ENCODE results near the gene CPXM2.

The CPXM2 gene

DNA sequence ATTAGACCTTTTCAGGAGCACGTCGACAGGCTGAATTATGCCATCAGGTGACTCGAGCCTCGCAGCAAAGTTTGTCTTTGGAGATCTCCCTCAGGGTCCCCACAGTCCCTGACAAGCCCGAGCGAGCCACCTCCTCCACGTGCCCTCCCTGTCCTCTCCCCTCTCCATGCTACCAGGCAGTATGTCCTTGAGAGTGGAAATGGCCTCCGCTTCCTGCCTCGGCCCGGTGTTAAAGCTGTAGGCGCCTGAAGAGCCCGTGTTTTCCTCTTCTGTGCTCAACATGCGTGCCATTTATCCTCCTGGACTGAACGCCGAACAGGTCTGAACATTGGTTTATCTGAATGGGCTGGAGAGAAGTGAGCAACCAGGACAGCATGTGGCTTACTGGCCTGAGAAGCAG is 142.9 kb downstream of the CPXM2 start:
- H3K27me3 ChIP-seq (ENCODE audit: control insufficient read depth, insufficient read depth, low read length, poor library complexity, severe bottlenecking): no peaks in the 10 kb centered on the region
- no peaks in the 10 kb centered on the region for H3K36me3 ChIP-seq (ENCODE audit: control insufficient read depth, insufficient read depth, low read length)
- H3K4me3 ChIP-seq (ENCODE audit: insufficient read depth, low read depth, low read length): no peak overlapping the region
- 93 to 95% methylated on average over 15 of the region's 15 CpGs for WGBS, 2 experiments
- peaks cover 10% of the 10 kb centered on the region for H3K4me1 ChIP-seq (ENCODE audit: control insufficient read depth, insufficient read depth, low read length)
- no peak overlapping the region for H3K27ac ChIP-seq (ENCODE audit: insufficient read depth, low read depth, low read length, poor library complexity, severe bottlenecking)
- no peaks in the 10 kb centered on the region for H3K9me3 ChIP-seq (ENCODE audit: control insufficient read depth, low read length)

DNA sequence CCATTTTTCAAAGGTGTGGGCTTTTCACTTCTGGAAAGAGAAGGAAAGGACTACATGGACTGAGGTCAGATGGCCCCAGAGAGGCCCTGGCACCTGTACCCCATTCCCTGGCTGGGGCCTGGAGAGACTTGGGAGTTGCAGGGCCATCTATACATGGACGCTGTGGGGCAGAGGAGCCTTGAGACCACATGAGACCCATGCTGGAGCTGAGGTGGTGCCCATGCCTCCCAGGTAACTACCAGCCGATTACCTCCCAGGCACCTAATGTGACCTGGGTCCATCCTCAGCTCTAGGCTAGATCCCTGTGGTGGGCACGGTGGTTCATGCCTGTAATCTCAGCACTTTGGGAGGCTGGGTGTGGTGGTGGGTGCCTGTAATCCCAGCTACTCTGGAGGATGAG is 144.2 kb downstream of the CPXM2 start:
- Histone ChIP-seq H3K9me3 (ENCODE audit: control insufficient read depth, low read length) (no peaks in the 10 kb centered on the region), H3K36me3 (ENCODE audit: control insufficient read depth, insufficient read depth, low read length) (no peaks in the 10 kb centered on the region), H3K27me3 (ENCODE audit: control insufficient read depth, insufficient read depth, low read length, poor library complexity, severe bottlenecking) (no peaks in the 10 kb centered on the region), H3K27ac (ENCODE audit: insufficient read depth, low read depth, low read length, poor library complexity, severe bottlenecking) (no peak overlapping the region), H3K4me1 (ENCODE audit: control insufficient read depth, insufficient read depth, low read length) (peaks cover 8% of the 10 kb centered on the region), H3K4me3 (ENCODE audit: insufficient read depth, low read depth, low read length) (no peak overlapping the region)
- 91 to 93% methylated on average over 3 of the region's 3 CpGs for WGBS, 2 experiments

DNA sequence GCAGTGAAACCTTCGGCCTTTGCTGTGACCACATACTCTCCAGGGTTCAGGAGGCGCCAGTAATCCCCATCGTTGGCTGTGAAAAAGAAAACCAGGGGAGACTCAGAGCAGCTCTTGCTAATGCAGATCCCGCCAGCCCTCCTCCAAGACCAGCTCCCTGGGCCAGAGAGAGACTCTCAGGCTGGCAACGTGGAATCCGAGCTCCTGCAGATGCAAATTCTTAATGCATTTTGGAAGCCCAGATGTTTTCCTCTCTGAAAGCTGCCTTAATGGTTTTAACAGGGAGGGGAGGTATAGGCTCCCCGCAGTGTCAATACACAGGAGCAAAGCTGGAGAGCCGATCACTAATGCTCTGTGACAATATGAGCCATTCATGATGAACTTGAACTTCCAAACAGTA is 144.7 kb downstream of the CPXM2 start:
- WGBS, 2 experiments: 68 to 69% methylated on average over 8 of the region's 8 CpGs
- Histone ChIP-seq H3K4me3 (ENCODE audit: insufficient read depth, low read depth, low read length) (no peak overlapping the region), H3K36me3 (ENCODE audit: control insufficient read depth, insufficient read depth, low read length) (no peaks in the 10 kb centered on the region), H3K4me1 (ENCODE audit: control insufficient read depth, insufficient read depth, low read length) (peaks cover 8% of the 10 kb centered on the region), H3K27ac (ENCODE audit: insufficient read depth, low read depth, low read length, poor library complexity, severe bottlenecking) (no peak overlapping the region), H3K27me3 (ENCODE audit: control insufficient read depth, insufficient read depth, low read length, poor library complexity, severe bottlenecking) (no peaks in the 10 kb centered on the region), H3K9me3 (ENCODE audit: control insufficient read depth, low read length) (no peaks in the 10 kb centered on the region)

DNA sequence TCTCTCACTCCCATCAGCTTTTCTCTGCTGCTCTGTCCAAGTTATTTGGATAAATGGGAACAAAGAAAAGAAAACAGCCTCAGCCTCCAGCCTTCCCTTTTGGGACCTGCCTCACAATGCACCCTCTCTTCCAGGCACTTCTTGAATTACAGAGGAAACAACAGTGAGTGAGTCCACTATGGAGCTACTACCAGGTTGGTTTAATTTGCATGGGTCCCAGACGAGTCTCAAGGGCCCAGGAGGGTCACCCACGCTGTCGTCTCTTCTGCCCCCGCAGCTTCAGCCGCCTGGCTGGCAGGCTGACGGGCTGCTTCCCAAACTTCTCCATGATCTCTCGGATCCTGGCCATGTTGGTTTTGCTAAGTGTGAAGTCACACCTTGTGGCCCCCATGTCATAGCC is 145.1 kb downstream of the CPXM2 start:
- 77 to 82% methylated on average over 7 of the region's 7 CpGs for WGBS, 2 experiments
- H3K36me3 ChIP-seq (ENCODE audit: control insufficient read depth, insufficient read depth, low read length): no peaks in the 10 kb centered on the region
- H3K4me1 ChIP-seq (ENCODE audit: control insufficient read depth, insufficient read depth, low read length): peaks cover 8% of the 10 kb centered on the region
- H3K4me3 ChIP-seq (ENCODE audit: insufficient read depth, low read depth, low read length): no peak overlapping the region
- H3K9me3 ChIP-seq (ENCODE audit: control insufficient read depth, low read length): no peaks in the 10 kb centered on the region
- H3K27me3 ChIP-seq (ENCODE audit: control insufficient read depth, insufficient read depth, low read length, poor library complexity, severe bottlenecking): no peaks in the 10 kb centered on the region
- H3K27ac ChIP-seq (ENCODE audit: insufficient read depth, low read depth, low read length, poor library complexity, severe bottlenecking): no peak overlapping the region

DNA sequence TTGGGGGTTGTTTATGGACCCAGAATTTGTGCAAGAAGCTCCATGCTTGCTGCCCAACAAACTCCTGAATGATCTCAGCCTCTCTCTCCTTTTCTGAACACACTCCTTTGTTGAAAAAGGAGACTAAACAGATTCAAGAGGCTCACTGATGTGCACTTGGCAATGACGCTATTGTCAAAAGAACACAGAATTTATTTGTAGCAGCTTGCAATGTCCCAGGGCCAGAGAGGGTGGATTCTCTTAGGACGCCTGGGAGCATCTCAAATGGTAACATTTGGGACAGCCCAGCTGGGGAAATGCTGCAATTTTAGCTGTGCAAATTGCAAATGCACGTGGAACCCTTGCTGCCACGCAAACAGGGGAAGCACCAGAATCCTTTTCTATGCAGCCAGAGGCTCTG is 145.5 kb downstream of the CPXM2 start:
- Histone ChIP-seq H3K9me3 (ENCODE audit: control insufficient read depth, low read length) (no peaks in the 10 kb centered on the region), H3K36me3 (ENCODE audit: control insufficient read depth, insufficient read depth, low read length) (no peaks in the 10 kb centered on the region), H3K4me1 (ENCODE audit: control insufficient read depth, insufficient read depth, low read length) (peaks cover 8% of the 10 kb centered on the region), H3K27ac (ENCODE audit: insufficient read depth, low read depth, low read length, poor library complexity, severe bottlenecking) (no peak overlapping the region), H3K27me3 (ENCODE audit: control insufficient read depth, insufficient read depth, low read length, poor library complexity, severe bottlenecking) (no peaks in the 10 kb centered on the region), H3K4me3 (ENCODE audit: insufficient read depth, low read depth, low read length) (no peak overlapping the region)
- 77 to 81% methylated on average over 4 of the region's 4 CpGs for WGBS, 2 experiments

DNA sequence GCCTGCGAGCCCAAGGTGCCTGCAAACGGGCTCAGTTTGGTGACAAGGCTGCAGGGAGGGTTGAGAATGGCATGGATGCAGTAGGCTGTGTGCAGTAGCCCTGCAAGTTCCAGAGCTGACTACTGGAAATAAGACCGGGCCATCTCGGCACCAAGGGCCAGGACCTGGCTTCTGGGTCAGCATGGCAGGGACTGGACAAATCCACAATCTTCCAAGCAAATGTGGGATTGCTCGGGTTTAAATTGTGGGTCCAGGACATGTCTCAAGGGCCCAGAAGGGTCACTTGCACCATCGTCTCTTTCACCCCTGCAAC is 147.4 kb downstream of the CPXM2 start:
- no peak overlapping the region for H3K27ac ChIP-seq (ENCODE audit: insufficient read depth, low read depth, low read length, poor library complexity, severe bottlenecking)
- 85 to 91% methylated on average over 6 of the region's 6 CpGs for WGBS, 2 experiments
- no peaks in the 10 kb centered on the region for H3K9me3 ChIP-seq (ENCODE audit: control insufficient read depth, low read length)
- H3K4me3 ChIP-seq (ENCODE audit: insufficient read depth, low read depth, low read length): no peak overlapping the region
- H3K27me3 ChIP-seq (ENCODE audit: control insufficient read depth, insufficient read depth, low read length, poor library complexity, severe bottlenecking): no peaks in the 10 kb centered on the region
- H3K36me3 ChIP-seq (ENCODE audit: control insufficient read depth, insufficient read depth, low read length): no peaks in the 10 kb centered on the region
- H3K4me1 ChIP-seq (ENCODE audit: control insufficient read depth, insufficient read depth, low read length): peaks cover 8% of the 10 kb centered on the region

DNA sequence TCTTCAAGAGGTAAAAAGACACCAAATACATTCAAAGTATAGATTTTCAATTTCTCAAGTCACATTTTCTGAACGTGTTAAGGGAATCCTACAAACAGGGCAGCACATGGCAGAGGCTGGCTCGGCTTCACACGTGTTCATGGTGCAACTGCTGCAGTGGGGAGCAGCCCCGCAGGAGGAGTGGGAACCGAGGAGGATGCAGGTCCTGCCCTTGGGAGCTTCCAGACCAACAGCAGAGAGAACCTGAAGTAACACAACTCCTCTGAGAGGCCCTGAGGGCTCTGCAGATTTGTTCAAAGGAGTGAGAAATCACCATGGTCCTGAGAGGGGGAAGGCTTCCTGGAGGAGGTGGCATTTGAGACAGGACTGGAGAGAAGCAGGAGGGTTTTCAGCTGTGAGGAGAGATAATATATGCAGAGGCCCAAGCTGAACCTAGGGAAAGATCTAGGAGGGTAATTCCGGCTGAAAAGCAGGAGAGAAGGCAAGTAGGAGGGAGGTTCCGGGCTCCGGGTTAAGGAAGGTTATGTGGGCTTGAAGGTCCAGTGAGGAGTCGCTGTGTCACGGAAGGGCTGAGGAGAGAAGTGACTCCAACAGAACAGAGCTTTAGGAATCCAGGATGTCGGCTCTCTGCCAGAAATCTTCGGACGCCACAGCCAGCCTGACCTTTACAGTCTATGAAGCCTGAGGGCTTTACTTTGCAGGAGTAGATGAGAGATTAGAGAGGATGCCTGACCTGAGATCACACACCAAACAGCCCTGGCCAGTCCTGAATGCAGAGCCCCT is 148.0 kb downstream of the CPXM2 start:
- Histone ChIP-seq H3K4me3 (ENCODE audit: insufficient read depth, low read depth, low read length) (no peak overlapping the region), H3K27ac (ENCODE audit: insufficient read depth, low read depth, low read length, poor library complexity, severe bottlenecking) (no peak overlapping the region), H3K27me3 (ENCODE audit: control insufficient read depth, insufficient read depth, low read length, poor library complexity, severe bottlenecking) (no peaks in the 10 kb centered on the region), H3K36me3 (ENCODE audit: control insufficient read depth, insufficient read depth, low read length) (no peaks in the 10 kb centered on the region), H3K9me3 (ENCODE audit: control insufficient read depth, low read length) (no peaks in the 10 kb centered on the region), H3K4me1 (ENCODE audit: control insufficient read depth, insufficient read depth, low read length) (peaks cover 8% of the 10 kb centered on the region)
- WGBS, 2 experiments: 85 to 86% methylated on average over 13 of the region's 13 CpGs

DNA sequence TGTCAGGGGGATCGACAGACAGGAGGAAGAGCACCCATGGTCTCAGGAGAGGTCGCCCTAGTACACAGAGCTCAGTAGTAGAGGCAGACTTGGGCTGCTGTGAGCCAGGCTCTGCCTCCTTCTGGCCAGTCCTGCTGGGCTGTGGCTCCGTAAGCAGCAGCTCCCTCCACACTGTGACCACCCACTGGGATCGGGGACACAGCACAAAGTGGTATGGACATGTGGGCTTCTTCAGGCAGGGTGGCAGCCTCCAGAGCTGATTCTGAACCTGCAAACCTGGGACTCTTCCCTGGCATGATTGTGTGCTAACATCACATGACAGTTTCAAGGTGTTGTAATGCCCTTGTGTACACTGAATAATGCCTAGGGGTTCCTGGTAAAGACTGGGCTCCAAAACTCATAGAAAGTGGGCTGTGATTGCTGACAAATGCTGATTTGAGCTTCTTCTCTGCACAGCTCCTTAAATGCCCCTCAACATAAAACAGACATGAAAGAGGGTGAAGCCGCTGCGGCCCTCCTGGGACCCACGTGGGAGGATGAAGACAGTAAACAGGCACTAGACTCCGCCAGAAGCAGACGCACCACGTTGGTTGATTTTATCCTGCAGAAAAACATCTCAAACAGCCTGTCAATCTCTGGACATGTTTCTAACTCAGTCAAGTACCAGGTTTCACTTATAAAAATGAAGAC is 148.7 kb downstream of the CPXM2 start:
- 88 to 89% methylated on average over 10 of the region's 10 CpGs for WGBS, 2 experiments
- no peak overlapping the region for H3K27ac ChIP-seq (ENCODE audit: insufficient read depth, low read depth, low read length, poor library complexity, severe bottlenecking)
- H3K36me3 ChIP-seq (ENCODE audit: control insufficient read depth, insufficient read depth, low read length): no peaks in the 10 kb centered on the region
- no peaks in the 10 kb centered on the region for H3K9me3 ChIP-seq (ENCODE audit: control insufficient read depth, low read length)
- H3K4me3 ChIP-seq (ENCODE audit: insufficient read depth, low read depth, low read length): no peak overlapping the region
- peaks cover 8% of the 10 kb centered on the region for H3K4me1 ChIP-seq (ENCODE audit: control insufficient read depth, insufficient read depth, low read length)
- no peaks in the 10 kb centered on the region for H3K27me3 ChIP-seq (ENCODE audit: control insufficient read depth, insufficient read depth, low read length, poor library complexity, severe bottlenecking)

DNA sequence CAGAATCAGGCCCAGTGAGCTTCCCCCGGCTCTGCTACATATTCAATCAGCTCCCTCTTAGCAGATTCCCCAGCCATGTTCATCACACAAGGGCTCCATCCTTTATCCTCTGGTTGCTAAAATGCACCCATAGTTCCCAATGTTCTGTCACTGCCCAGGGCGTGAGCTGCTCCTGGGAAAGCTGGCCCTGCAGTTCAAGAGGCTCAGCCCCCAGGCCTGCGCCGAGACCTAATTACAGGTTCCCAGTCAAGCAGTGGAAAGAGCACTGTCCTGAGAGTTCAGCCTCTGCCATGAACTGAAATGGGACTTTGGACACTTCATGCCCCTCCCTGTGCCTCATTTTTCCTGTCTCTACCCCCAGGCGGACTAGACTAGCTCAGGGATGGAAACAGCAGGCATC is 149.9 kb downstream of the CPXM2 start:
- no peak overlapping the region for H3K4me3 ChIP-seq (ENCODE audit: insufficient read depth, low read depth, low read length)
- no peaks in the 10 kb centered on the region for H3K36me3 ChIP-seq (ENCODE audit: control insufficient read depth, insufficient read depth, low read length)
- no peak overlapping the region for H3K27ac ChIP-seq (ENCODE audit: insufficient read depth, low read depth, low read length, poor library complexity, severe bottlenecking)
- H3K27me3 ChIP-seq (ENCODE audit: control insufficient read depth, insufficient read depth, low read length, poor library complexity, severe bottlenecking): no peaks in the 10 kb centered on the region
- 91 to 94% methylated on average over 5 of the region's 5 CpGs for WGBS, 2 experiments
- peaks cover 7% of the 10 kb centered on the region for H3K4me1 ChIP-seq (ENCODE audit: control insufficient read depth, insufficient read depth, low read length)
- H3K9me3 ChIP-seq (ENCODE audit: control insufficient read depth, low read length): no peaks in the 10 kb centered on the region

DNA sequence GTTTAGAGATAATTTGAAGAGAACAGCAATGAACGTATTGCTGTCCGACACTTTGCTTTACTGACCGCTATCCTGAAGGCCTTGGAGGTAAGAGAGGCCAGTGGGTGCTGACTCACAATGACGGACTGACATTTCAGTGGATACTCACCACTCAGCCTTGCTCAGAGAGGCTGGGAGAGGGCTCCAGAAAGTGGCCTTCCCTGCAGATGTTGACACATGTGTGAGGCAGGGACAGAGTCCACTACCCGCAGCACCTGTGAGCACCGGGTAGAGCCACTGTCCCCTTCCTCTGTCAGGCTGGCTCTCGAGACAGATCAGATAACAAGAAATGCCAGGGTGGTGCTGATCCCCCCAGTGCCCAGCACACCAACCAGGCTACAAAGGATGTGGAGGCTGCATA is 150.5 kb downstream of the CPXM2 start:
- no peak overlapping the region for H3K27ac ChIP-seq (ENCODE audit: insufficient read depth, low read depth, low read length, poor library complexity, severe bottlenecking)
- H3K4me1 ChIP-seq (ENCODE audit: control insufficient read depth, insufficient read depth, low read length): peaks cover 1% of the 10 kb centered on the region
- no peaks in the 10 kb centered on the region for H3K36me3 ChIP-seq (ENCODE audit: control insufficient read depth, insufficient read depth, low read length)
- no peaks in the 10 kb centered on the region for H3K27me3 ChIP-seq (ENCODE audit: control insufficient read depth, insufficient read depth, low read length, poor library complexity, severe bottlenecking)
- no peak overlapping the region for H3K4me3 ChIP-seq (ENCODE audit: insufficient read depth, low read depth, low read length)
- H3K9me3 ChIP-seq (ENCODE audit: control insufficient read depth, low read length): no peaks in the 10 kb centered on the region
- WGBS, 2 experiments: 83 to 87% methylated on average over 7 of the region's 7 CpGs
